A204.1 (cell line): Measurements from ENCODE around the gene NLRP12.
"Not testable (repeated sequence)": the region's sequence is repeated elsewhere in the genome, so short reads cannot be mapped to it uniquely, and the experiment has no call there.

Experiments used
- FAIRE-seq: peaks from 2 replicates; lab custom pipeline; 2012; peaks lifted over from hg19 to GRCh38; lab: Jason Lieb, UNC

The NLRP12 gene, protein sequence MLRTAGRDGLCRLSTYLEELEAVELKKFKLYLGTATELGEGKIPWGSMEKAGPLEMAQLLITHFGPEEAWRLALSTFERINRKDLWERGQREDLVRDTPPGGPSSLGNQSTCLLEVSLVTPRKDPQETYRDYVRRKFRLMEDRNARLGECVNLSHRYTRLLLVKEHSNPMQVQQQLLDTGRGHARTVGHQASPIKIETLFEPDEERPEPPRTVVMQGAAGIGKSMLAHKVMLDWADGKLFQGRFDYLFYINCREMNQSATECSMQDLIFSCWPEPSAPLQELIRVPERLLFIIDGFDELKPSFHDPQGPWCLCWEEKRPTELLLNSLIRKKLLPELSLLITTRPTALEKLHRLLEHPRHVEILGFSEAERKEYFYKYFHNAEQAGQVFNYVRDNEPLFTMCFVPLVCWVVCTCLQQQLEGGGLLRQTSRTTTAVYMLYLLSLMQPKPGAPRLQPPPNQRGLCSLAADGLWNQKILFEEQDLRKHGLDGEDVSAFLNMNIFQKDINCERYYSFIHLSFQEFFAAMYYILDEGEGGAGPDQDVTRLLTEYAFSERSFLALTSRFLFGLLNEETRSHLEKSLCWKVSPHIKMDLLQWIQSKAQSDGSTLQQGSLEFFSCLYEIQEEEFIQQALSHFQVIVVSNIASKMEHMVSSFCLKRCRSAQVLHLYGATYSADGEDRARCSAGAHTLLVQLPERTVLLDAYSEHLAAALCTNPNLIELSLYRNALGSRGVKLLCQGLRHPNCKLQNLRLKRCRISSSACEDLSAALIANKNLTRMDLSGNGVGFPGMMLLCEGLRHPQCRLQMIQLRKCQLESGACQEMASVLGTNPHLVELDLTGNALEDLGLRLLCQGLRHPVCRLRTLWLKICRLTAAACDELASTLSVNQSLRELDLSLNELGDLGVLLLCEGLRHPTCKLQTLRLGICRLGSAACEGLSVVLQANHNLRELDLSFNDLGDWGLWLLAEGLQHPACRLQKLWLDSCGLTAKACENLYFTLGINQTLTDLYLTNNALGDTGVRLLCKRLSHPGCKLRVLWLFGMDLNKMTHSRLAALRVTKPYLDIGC

DNA sequence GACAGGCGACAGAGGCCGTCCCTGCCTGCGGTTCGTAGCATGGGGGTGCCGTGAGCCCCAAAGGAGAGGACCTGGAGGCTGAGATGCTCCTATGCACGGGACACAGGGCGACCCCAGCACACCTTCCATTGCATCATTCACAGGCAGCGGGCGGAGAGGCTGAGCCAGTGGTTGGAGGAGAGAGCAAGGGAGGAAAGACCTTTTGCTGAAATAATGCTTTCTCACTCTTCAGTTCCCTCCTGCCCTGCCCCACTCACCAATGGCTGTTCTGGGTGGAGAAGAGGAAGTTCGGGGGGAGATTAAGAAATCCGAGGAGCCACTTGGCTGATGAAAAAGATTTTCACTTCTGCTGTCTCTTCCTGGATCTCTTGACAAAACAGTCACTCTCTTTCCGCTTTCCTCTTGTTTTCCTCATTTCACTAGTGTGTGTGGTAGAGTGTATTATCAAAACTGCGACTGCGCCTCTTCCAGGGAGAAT lies at the start of gene NLRP12:
TSS of gene NLRP12 (minus strand) at position 181 of the 478 bp plus-strand sequence. CDS start at position 41, 140 bp downstream.
- no peak for FAIRE-seq

DNA sequence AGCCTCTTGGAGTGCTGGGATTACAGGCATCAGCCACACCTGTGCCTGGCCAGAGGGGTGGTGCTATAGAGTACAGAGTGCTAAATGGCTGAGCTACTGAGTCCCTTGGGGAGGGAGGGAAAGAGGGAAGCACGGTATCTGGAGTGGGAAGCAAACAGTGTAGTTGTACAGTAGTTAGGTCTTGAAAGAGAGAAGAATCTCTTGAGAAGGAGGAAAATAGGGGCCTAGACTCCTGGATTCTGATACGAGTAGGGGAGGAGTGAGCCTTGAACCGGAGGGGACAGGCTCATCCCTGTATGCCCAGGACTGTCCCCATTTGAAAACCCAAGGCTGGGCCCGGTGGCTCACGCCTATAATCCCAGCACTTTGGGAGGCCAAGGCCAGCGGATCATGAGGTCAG lies 48.6 kb upstream of the NLRP12 start:
- FAIRE-seq: no peak

- FAIRE-seq: no peak
Measured at GRCh38 chr19:53871454-53871853, 47.3 kb upstream of the NLRP12 start.

DNA sequence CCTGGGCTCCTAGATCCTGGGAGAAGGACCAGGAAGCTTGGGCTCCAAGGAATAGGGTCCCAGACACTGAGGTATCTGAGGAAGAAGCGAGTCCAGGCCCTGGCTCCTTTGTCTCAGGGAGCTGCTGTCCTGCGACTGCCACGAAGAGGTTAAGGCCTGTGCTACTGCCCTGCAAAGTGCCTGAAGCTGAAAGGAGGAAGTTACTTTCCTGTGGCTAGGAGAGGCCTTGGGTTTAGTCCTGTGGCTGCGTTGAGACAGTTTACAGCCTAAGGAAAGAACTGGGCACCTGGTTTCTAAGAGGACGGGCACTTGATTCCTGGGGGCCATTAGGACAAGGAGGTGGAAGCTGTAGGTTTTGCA lies 46.4 kb upstream of the NLRP12 start:
- no peak for FAIRE-seq

DNA sequence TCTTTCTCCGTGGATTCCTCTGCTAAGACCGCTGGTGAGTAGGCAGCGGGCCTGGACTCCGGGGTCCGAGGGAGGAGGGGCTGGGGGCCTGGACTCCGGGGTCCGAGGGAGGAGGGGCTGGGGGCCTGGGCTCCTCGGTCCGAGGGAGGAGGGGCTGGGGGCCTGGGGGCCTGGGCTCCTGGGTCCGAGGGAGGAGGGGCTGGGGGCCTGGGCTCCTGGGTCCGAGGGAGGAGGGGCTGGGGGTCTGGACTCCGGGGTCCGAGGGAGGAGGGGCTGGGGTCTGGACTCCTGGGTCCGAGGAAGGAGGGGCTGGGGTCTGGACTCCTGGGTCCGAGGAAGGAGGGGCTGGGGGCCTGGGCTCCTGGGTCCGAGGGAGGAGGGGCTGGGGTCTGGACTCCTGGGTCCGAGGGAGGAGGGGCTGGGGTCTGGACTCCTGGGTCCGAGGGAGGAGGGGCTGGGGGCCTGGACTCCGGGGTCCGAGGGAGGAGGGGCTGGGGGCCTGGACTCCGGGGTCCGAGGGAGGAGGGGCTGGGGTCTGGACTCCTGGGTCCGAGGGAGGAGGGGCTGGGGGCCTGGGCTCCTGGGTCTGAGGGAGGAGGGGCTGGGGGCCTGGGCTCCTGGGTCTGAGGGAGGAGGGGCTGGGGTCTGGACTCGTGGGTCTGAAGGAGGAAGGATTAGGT lies 45.8 kb upstream of the NLRP12 start:
- not testable (repeated sequence) for FAIRE-seq

DNA sequence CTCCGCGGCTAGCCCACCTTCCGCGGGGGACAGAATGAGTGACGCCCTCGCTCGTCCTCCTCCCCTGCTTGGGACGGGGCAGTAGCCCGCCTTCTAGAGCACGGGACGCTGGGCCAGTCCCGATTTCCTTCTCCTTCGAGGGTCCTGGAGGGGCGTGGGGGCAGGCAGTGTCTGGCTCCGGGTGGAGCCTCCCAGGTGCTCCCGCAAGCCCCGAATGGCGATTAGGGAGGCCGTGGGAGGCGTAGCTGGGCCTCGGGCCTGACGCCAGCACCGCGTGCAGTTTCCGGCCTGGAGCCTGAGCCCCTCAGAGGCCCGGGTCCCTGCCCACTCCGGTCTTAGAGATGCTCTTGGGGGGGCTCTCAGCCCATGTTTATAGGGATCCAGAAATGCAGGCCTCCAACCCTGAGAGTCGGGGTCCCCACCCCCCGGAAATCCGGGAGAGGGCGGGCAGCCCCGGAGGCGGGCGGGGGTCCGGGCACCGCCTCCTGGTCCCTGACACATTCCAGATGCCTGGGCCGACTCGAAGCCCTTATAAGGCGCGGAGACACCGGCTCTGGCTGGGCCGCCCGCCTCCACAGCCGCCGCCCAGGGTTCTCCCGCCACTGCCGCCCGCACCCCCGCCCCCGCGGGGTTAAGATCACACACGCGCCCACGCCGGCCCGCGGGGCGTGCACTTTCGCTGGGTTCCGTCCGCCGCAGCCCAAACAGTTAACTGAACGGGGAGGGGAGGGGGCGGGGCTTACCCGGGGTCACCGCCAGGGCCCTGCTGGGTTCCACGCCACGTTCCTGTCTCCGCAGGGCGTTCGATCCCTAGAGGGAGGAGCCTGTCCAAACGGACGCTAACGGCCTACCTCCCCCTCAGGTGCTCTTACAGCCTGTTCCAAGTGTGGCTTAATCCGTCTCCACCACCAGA lies 45.0 kb upstream of the NLRP12 start:
- no peak for FAIRE-seq

- FAIRE-seq: no peak
Measured at GRCh38 chr19:53868091-53868891, 44.2 kb upstream of the NLRP12 start.

DNA sequence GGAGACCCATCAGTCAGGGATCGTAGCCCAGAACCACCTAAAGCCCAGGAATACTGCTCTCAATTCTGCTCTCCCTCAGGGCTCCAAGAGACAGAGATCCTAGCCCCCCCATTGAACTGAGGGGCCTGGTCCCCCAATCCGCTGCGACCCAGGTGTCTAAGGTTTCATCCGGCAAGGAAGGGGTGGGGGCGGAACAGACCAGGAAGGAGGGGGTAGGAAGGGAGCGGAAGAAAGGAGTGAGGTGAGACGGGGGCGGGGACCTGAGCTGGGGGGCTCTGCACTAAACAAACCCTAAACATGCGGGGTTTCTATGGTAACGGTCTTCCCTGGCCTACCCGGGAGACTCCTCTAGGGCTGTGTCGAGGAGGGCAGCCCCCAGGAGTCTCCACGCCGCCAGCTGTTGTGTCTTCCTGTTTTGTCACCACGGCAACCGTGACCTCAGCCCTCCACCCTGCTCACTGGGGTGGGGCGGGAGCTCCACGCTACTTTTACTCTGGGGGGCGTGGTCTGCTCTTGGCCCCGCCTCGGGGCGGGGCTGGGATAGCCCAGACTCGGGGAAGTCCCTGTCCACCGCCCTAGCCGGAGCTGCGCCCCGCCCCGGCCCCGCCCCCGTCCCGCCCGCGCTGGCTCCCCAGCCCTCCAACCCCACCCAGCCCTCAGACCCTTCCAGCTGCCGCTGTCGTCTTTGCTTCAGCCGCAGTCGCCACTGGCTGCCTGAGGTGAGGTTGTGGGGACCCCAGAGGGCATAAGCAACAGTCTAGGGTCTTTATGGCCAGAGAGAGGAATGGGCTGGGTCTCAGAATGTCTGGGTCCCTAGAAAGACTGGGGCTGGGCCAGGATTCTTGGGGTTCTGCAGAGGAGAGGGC lies 43.3 kb upstream of the NLRP12 start, which contains the start of gene MYADM:
TSS of gene MYADM (plus strand) at position 659 of the 866 bp plus-strand sequence. CDS start 5,647 bp downstream, outside the sequence.
- peak; percentile 76 for FAIRE-seq

DNA sequence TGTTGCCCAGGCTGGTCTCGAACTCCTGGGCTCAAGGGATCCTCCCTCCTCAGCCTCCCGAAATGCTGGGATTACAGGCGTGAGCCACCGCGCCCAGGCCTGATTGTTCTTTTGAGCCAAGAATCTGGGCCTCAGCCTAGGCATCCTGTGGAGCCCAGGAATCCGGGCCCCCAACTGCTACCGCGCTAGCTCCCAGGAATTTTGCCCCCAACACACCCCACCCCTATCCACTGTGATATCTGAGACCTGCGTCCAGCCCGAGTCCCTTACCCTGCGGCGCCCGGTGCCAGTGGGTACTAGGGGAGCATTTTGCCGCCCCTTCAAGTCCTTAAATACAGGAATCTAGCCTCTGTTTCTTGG lies 42.7 kb upstream of the NLRP12 start:
- FAIRE-seq: no peak

GRCh38 chr19:53865918-53866864 lies 42.1 kb upstream of the NLRP12 start:
- no peak for FAIRE-seq

- FAIRE-seq: no peak
Measured at GRCh38 chr19:53865523-53865917, 41.4 kb upstream of the NLRP12 start.

DNA sequence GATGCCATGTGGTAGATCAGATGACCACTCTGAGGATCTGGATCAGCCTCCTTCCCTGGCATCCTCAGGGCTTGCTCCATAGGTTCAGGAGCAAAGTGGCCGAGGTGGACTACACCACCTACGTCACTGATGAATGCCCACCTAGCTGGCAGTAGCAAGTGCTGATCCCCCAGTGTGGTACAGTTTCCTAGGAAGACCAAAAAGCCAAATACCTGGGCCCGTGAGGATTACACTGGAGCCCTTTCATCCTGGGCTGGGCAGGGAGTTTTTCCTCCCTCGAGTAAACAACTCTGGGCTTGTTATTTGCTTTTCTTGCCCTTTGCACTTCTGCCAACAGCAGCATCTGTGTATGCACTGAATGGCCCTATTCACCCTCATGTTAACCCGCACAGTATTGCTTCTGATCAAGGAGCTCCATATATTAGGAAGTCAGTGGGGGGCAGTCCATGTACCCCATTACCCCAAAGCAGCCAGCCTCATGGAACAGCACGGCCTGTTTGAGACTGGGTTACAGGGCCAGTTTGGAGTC lies 40.3 kb upstream of the NLRP12 start:
- FAIRE-seq: no peak

GRCh38 chr19:53853707-53854106 lies 29.6 kb upstream of the NLRP12 start:
- FAIRE-seq: no peak

- no peak for FAIRE-seq
Measured at GRCh38 chr19:53849237-53849676, 25.1 kb upstream of the NLRP12 start.

- no peak for FAIRE-seq
Measured at GRCh38 chr19:53847555-53847954, 23.4 kb upstream of the NLRP12 start.

DNA sequence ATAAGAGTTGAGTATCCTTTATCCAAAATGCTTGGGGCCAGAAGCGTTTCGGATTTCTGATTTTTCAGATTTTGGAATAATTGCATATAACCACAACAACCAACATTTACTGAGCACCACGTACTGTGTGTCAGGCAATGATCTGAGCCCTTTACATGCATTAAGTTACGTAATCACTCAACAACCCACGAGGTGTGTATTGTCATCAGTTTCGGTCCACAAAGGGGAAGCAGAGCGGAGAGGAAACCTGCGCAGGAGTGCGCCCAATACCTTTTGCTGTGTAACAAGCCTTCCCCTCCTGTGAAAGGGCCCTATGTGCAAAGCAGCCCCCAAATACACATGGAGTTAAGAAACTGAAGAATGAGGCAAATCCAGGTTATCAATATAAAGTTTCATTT lies 20.7 kb upstream of the NLRP12 start:
- no peak for FAIRE-seq

- not testable (repeated sequence) for FAIRE-seq
Measured at GRCh38 chr19:53840914-53841313, 16.8 kb upstream of the NLRP12 start.

DNA sequence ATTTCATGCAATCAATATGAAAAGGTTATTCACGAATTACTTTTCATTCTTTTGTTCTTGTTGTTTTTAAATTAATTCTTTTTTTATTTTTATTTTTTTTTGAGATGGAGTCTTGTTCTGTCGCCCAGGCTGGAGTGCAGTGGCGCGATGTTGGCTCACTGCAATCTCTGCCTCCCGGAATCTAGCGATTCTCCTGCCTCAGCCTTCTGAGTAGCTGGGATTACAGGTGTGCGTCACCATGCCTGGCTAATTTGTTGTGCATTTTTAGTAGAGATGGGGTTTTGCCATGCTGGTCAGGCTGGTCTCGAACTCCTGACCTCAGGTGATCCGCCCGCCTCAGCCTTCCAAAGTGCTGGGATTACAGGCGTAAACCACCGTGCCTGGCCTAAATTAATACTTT lies 16.1 kb upstream of the NLRP12 start:
- not testable (repeated sequence) for FAIRE-seq
